ENCODE results near the gene TWSG1.
"Not testable (repeated sequence)": the region's sequence is repeated elsewhere in the genome, so short reads cannot be mapped to it uniquely, and the experiment has no call there.

TWSG1 gene

GRCh38 chr18:9394046-9394445 lies 59.5 kb downstream of the TWSG1 start:
- peaks cover 18% of the 10 kb centered on the region for H3K36me3 ChIP-seq (ENCODE audit: insufficient read depth, low read length)
- H3K9me3 ChIP-seq (replicated peaks; ENCODE audit: low read length), result peaks cover 6% of the 10 kb centered on the region
- no peak overlapping the region for H3K4me3 ChIP-seq (ENCODE audit: low read length)
- H3K27me3 ChIP-seq (ENCODE audit: control insufficient read depth, insufficient read depth, low read length), result no peaks in the 10 kb centered on the region
- no peak overlapping the region for H3K9ac ChIP-seq (ENCODE audit: low read depth, low read length)
- H3K4me2 ChIP-seq (ENCODE audit: low read length), result no peak overlapping the region
- H3K4me1 ChIP-seq (ENCODE audit: control insufficient read depth, insufficient read depth, low read length), result no peaks in the 10 kb centered on the region

GRCh38 chr18:9400197-9400596 lies 65.6 kb downstream of the TWSG1 start:
- H3K4me1 ChIP-seq (ENCODE audit: control insufficient read depth, insufficient read depth, low read length), result no peaks in the 10 kb centered on the region
- no peaks in the 10 kb centered on the region for H3K9me3 ChIP-seq (replicated peaks; ENCODE audit: low read length)
- no peak overlapping the region for H3K4me3 ChIP-seq (ENCODE audit: low read length)
- peaks cover 12% of the 10 kb centered on the region for H3K36me3 ChIP-seq (ENCODE audit: insufficient read depth, low read length)
- no peak overlapping the region for H3K9ac ChIP-seq (ENCODE audit: low read depth, low read length)
- H3K27me3 ChIP-seq (ENCODE audit: control insufficient read depth, insufficient read depth, low read length), result no peaks in the 10 kb centered on the region
- no peak overlapping the region for H3K4me2 ChIP-seq (ENCODE audit: low read length)

GRCh38 chr18:9401176-9401575 lies 66.6 kb downstream of the TWSG1 start:
- no peaks in the 10 kb centered on the region for H3K9me3 ChIP-seq (replicated peaks; ENCODE audit: low read length)
- H3K4me1 ChIP-seq (ENCODE audit: control insufficient read depth, insufficient read depth, low read length), result no peaks in the 10 kb centered on the region
- no peak overlapping the region for H3K4me3 ChIP-seq (ENCODE audit: low read length)
- no peak overlapping the region for H3K9ac ChIP-seq (ENCODE audit: low read depth, low read length)
- peaks cover 11% of the 10 kb centered on the region for H3K36me3 ChIP-seq (ENCODE audit: insufficient read depth, low read length)
- H3K27me3 ChIP-seq (ENCODE audit: control insufficient read depth, insufficient read depth, low read length), result no peaks in the 10 kb centered on the region
- no peak overlapping the region for H3K4me2 ChIP-seq (ENCODE audit: low read length)

- not testable (repeated sequence) for H3K9me3 ChIP-seq (replicated peaks; ENCODE audit: low read length); H3K4me3 ChIP-seq (ENCODE audit: low read length); H3K27me3 ChIP-seq (ENCODE audit: control insufficient read depth, insufficient read depth, low read length); H3K9ac ChIP-seq (ENCODE audit: low read depth, low read length); H3K36me3 ChIP-seq (ENCODE audit: insufficient read depth, low read length); H3K4me1 ChIP-seq (ENCODE audit: control insufficient read depth, insufficient read depth, low read length); H3K4me2 ChIP-seq (ENCODE audit: low read length)
Measured at GRCh38 chr18:9402358-9403007, 67.9 kb downstream of the TWSG1 start.

GRCh38 chr18:9403795-9404564 lies 69.4 kb downstream of the TWSG1 start:
- H3K4me2 ChIP-seq (ENCODE audit: low read length), result no peak overlapping the region
- H3K9ac ChIP-seq (ENCODE audit: low read depth, low read length), result no peak overlapping the region
- H3K27me3 ChIP-seq (ENCODE audit: control insufficient read depth, insufficient read depth, low read length), result no peaks in the 10 kb centered on the region
- H3K4me3 ChIP-seq (ENCODE audit: low read length), result no peak overlapping the region
- H3K36me3 ChIP-seq (ENCODE audit: insufficient read depth, low read length), result peaks cover 4% of the 10 kb centered on the region
- no peaks in the 10 kb centered on the region for H3K4me1 ChIP-seq (ENCODE audit: control insufficient read depth, insufficient read depth, low read length)
- no peaks in the 10 kb centered on the region for H3K9me3 ChIP-seq (replicated peaks; ENCODE audit: low read length)

- Histone ChIP-seq H3K27me3 (ENCODE audit: control insufficient read depth, insufficient read depth, low read length) (no peaks in the 10 kb centered on the region), H3K9me3 (replicated peaks; ENCODE audit: low read length) (no peaks in the 10 kb centered on the region), H3K36me3 (ENCODE audit: insufficient read depth, low read length) (peaks cover 4% of the 10 kb centered on the region), H3K4me3 (ENCODE audit: low read length) (no peak overlapping the region), H3K9ac (ENCODE audit: low read depth, low read length) (no peak overlapping the region), H3K4me1 (ENCODE audit: control insufficient read depth, insufficient read depth, low read length) (no peaks in the 10 kb centered on the region), H3K4me2 (ENCODE audit: low read length) (no peak overlapping the region)
Measured at GRCh38 chr18:9404565-9405060, 70.0 kb downstream of the TWSG1 start.

- H3K9ac ChIP-seq (ENCODE audit: low read depth, low read length), result no peak overlapping the region
- no peaks in the 10 kb centered on the region for H3K27me3 ChIP-seq (ENCODE audit: control insufficient read depth, insufficient read depth, low read length)
- H3K4me3 ChIP-seq (ENCODE audit: low read length), result no peak overlapping the region
Measured at GRCh38 chr18:9405130-9405529, 70.6 kb downstream of the TWSG1 start.

GRCh38 chr18:9405977-9406376 lies 71.4 kb downstream of the TWSG1 start:
- no peak overlapping the region for H3K4me3 ChIP-seq (ENCODE audit: low read length)
- no peaks in the 10 kb centered on the region for H3K9me3 ChIP-seq (replicated peaks; ENCODE audit: low read length)
- H3K9ac ChIP-seq (ENCODE audit: low read depth, low read length), result no peak overlapping the region
- no peaks in the 10 kb centered on the region for H3K4me1 ChIP-seq (ENCODE audit: control insufficient read depth, insufficient read depth, low read length)
- H3K4me2 ChIP-seq (ENCODE audit: low read length), result no peak overlapping the region
- no peaks in the 10 kb centered on the region for H3K27me3 ChIP-seq (ENCODE audit: control insufficient read depth, insufficient read depth, low read length)
- peaks cover 4% of the 10 kb centered on the region for H3K36me3 ChIP-seq (ENCODE audit: insufficient read depth, low read length)

More at GRCh38 chr18:9405130-9405529, 70.6 kb downstream of the TWSG1 start:
- no peaks in the 10 kb centered on the region for H3K4me1 ChIP-seq (ENCODE audit: control insufficient read depth, insufficient read depth, low read length)
- peaks cover 4% of the 10 kb centered on the region for H3K36me3 ChIP-seq (ENCODE audit: insufficient read depth, low read length)
- no peak overlapping the region for H3K4me2 ChIP-seq (ENCODE audit: low read length)
- H3K9me3 ChIP-seq (replicated peaks; ENCODE audit: low read length), result no peaks in the 10 kb centered on the region

- Histone ChIP-seq H3K4me1 (ENCODE audit: control insufficient read depth, insufficient read depth, low read length) (peaks cover 10% of the 10 kb centered on the region), H3K9me3 (replicated peaks; ENCODE audit: low read length) (no peaks in the 10 kb centered on the region), H3K27me3 (ENCODE audit: control insufficient read depth, insufficient read depth, low read length) (no peaks in the 10 kb centered on the region), H3K4me3 (ENCODE audit: low read length) (no peak overlapping the region), H3K9ac (ENCODE audit: low read depth, low read length) (no peak overlapping the region), H3K36me3 (ENCODE audit: insufficient read depth, low read length) (no peaks in the 10 kb centered on the region), H3K4me2 (ENCODE audit: low read length) (no peak overlapping the region)
Measured at GRCh38 chr18:9410515-9410914, 75.9 kb downstream of the TWSG1 start.

GRCh38 chr18:9413576-9413975 lies 79.0 kb downstream of the TWSG1 start:
- no peaks in the 10 kb centered on the region for H3K36me3 ChIP-seq (ENCODE audit: insufficient read depth, low read length)
- H3K4me3 ChIP-seq (ENCODE audit: low read length), result no peak overlapping the region
- no peak overlapping the region for H3K4me2 ChIP-seq (ENCODE audit: low read length)
- H3K9ac ChIP-seq (ENCODE audit: low read depth, low read length), result no peak overlapping the region
- peaks cover 22% of the 10 kb centered on the region for H3K4me1 ChIP-seq (ENCODE audit: control insufficient read depth, insufficient read depth, low read length)
- no peaks in the 10 kb centered on the region for H3K9me3 ChIP-seq (replicated peaks; ENCODE audit: low read length)
- no peaks in the 10 kb centered on the region for H3K27me3 ChIP-seq (ENCODE audit: control insufficient read depth, insufficient read depth, low read length)

GRCh38 chr18:9416563-9417072 lies 82.0 kb downstream of the TWSG1 start:
- Histone ChIP-seq H3K27me3 (ENCODE audit: control insufficient read depth, insufficient read depth, low read length) (no peaks in the 10 kb centered on the region), H3K4me1 (ENCODE audit: control insufficient read depth, insufficient read depth, low read length) (peaks cover 26% of the 10 kb centered on the region), H3K4me2 (ENCODE audit: low read length) (peak overlapping the region; percentile 67), H3K9ac (ENCODE audit: low read depth, low read length) (peak overlapping the region; percentile 2), H3K4me3 (ENCODE audit: low read length) (no peak overlapping the region), H3K9me3 (replicated peaks; ENCODE audit: low read length) (no peaks in the 10 kb centered on the region), H3K36me3 (ENCODE audit: insufficient read depth, low read length) (no peaks in the 10 kb centered on the region)
